Transverse colon (tissue), 4 donors: ENCODE results near the gene ATP1B4. TPM values are rescaled to one million over a fixed set of nuclear protein-coding genes. Genes with fewer than 3 reads are reported as not detected.
"Not testable (repeated sequence)": the region's sequence is repeated elsewhere in the genome, so short reads cannot be mapped to it uniquely, and the experiment has no call there.

ENCODE experiments used
- DNase-seq: peaks from one replicate; pipeline ENCODE4 v3.0.0-alpha.2; 2019
- H3K27ac ChIP-seq, 4 donors: fragments of 200-600 bp; sonication (generic); 2 replicates each; pipeline ENCODE4 v1.5.1; 2016 to 2018; ENCODE audit warnings: inconsistent platforms in 4 of 4
- H3K27me3 ChIP-seq: fragments of 200-600 bp; sonication (generic); 2 replicates; pipeline ENCODE4 v1.5.1; 2017; ENCODE audit warnings: inconsistent platforms
- H3K36me3 ChIP-seq, 4 donors: fragments of 200-600 bp; sonication (generic); 2 replicates each; pipeline ENCODE4 v1.5.1; 2017 to 2019; ENCODE audit warnings: inconsistent platforms in 4 of 4
- H3K4me1 ChIP-seq, 4 donors: fragments of 200-600 bp; sonication (generic); 2 replicates each; pipeline ENCODE4 v1.5.1; 2017 to 2020; ENCODE audit warnings: inconsistent platforms in 4 of 4
- H3K4me3 ChIP-seq, 4 donors: fragments of 200-600 bp; sonication (generic); 1 replicate in 1 of 4; 2 replicates in 3 of 4; pipeline versions ENCODE4 v1.5.1 to v1.6.1; 2017 to 2019; ENCODE audit warnings: inconsistent platforms in 4 of 4
- H3K9me3 ChIP-seq, 2 donors: fragments of 200-600 bp; sonication (generic); 2 replicates each; pipeline ENCODE4 v1.5.1; 2017 to 2019; ENCODE audit warnings: inconsistent platforms in 2 of 2
- EP300 ChIP-seq: sonication (generic); formaldehyde crosslinking; IDR thresholded peaks from one replicate; pipeline ENCODE4 v1.6.1; 2017; ENCODE audit warnings: antibody characterized with exemption, low read depth
- POLR2A ChIP-seq: fragments of 450-650 bp; IDR thresholded peaks from one replicate; pipeline ENCODE4 v1.6.1; 2016; ENCODE audit warnings: antibody characterized with exemption, mild to moderate bottlenecking, moderate library complexity
- POLR2AphosphoS5 ChIP-seq, 3 donors: sonication (generic); formaldehyde crosslinking; IDR thresholded peaks; one replicate each; pipeline ENCODE4 v1.6.1; 2016; ENCODE audit warnings: antibody characterized with exemption in 3 of 3
- WGBS, 2 donors: methylation state at CpG; one replicate each; pipeline ENCODE4 v1.1.5; 2018; ENCODE audit warnings: low coverage in 1 of 2; 5-methylcytosine and 5-hydroxymethylcytosine counted together
- in situ Hi-C, 4 donors: fragments of 200-750 bp; cut with MboI; loops; one replicate each; pipeline versions ENCODE4 v1.15.0 to v1.15.1; 2017; ENCODE audit warnings: low sequenced_read_pairs in 3 of 4, low pct_ligation_motif_present in 1 of 4, low pct_unique_long_range_greater_than_20kb in 1 of 4
- intact Hi-C: fragments of 100-400 bp; cut with DNase I; formaldehyde crosslinking; loops from one replicate; pipeline ENCODE4 v1.15.1; 2023; ENCODE audit warnings: low total_unique reads
- total RNA-seq, 4 donors: library from RNA; depleted of rRNA; stranded (reverse); fragments of >200 nt; gene quantifications; one replicate each; pipeline ENCODE4 v1.1.0, GENCODE V29; 2016
- TF ChIP-seq, protein P1 (sequence below), 5 experiments: fragments of 200-600 bp in 3 of 5; fragments of 450-650 bp in 2 of 5; sonication (generic) in 3 of 5; IDR thresholded peaks; 1 replicate in 2 of 5; 2 replicates in 3 of 5; pipeline ENCODE4 v1.5.1; 2016 to 2017; ENCODE audit warnings: antibody characterized with exemption in 5 of 5, inconsistent platforms in 3 of 5, mild to moderate bottlenecking in 2 of 5, moderate library complexity in 1 of 5

Gene ATP1B4
- total RNA-seq, 4 donors from 2014 or later = not detected

DNA sequence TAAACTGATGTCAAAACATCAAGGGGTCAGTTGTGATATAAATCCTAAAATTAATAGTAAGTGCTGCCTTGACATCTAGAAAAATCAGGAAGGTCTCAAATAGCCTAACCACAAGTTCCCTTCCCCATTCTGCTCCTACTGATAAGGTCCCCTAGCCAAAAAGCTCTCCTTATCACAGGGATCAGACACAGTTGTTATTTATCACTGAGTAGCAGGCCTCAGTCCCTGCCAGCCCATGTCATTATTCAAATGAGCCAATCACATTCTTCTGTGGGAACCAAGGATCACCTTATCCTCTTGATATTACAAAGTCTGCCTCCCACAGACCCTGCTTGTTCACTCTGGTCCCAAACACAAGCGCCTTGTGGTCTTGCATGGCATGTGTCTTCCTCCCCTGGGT is 27.3 kb upstream of the ATP1B4 start:
- H3K9me3 ChIP-seq = no peaks in the 10 kb centered on the region
- H3K27ac ChIP-seq = no peak overlapping the region
- no peaks in the 10 kb centered on the region for H3K4me1 ChIP-seq
- no peak for DNase-seq
- no peaks in the 10 kb centered on the region for H3K36me3 ChIP-seq
- 67% methylated on average over 1 of the region's 1 CpG; no CpG with 5 or more reads in 1 of the 2 donors for WGBS, 2 donors
- intact Hi-C loops (no loop called here), in situ Hi-C loops (no loop called here)
- TF ChIP-seq, protein P1, sequence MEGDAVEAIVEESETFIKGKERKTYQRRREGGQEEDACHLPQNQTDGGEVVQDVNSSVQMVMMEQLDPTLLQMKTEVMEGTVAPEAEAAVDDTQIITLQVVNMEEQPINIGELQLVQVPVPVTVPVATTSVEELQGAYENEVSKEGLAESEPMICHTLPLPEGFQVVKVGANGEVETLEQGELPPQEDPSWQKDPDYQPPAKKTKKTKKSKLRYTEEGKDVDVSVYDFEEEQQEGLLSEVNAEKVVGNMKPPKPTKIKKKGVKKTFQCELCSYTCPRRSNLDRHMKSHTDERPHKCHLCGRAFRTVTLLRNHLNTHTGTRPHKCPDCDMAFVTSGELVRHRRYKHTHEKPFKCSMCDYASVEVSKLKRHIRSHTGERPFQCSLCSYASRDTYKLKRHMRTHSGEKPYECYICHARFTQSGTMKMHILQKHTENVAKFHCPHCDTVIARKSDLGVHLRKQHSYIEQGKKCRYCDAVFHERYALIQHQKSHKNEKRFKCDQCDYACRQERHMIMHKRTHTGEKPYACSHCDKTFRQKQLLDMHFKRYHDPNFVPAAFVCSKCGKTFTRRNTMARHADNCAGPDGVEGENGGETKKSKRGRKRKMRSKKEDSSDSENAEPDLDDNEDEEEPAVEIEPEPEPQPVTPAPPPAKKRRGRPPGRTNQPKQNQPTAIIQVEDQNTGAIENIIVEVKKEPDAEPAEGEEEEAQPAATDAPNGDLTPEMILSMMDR (IDR thresholded peaks at IDR 0.05) = no peak
- TF ChIP-seq POLR2AphosphoS5 (IDR thresholded peaks at IDR 0.05) = no peak
- TF ChIP-seq POLR2A = no peak
- TF ChIP-seq EP300 = no peak
- H3K27me3 ChIP-seq = no peaks in the 10 kb centered on the region
- H3K4me3 ChIP-seq = no peak overlapping the region

DNA sequence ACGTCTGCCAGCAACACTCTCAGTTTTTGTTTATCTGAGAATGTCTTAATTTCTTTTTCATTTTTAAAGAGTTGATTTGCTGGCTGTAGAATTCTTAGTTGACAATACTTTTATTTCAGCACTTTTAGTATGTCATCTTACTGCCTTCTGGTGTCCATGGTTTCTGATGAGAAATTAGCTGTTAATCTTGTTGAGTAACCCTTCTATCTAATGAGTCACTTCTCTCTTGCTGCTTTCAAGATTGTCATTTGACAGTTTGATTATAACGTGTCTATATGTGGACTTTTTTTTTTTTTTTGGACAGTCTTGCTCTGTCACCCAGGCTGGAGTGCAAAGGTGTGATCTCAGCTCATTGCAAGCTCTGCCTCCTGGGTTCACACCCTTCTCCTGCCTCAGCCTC is 26.6 kb upstream of the ATP1B4 start:
- in situ Hi-C loops (no loop called here), intact Hi-C loops (no loop called here)
- H3K4me3 ChIP-seq = no peak overlapping the region
- H3K36me3 ChIP-seq = no peaks in the 10 kb centered on the region
- no peaks in the 10 kb centered on the region for H3K4me1 ChIP-seq
- H3K27me3 ChIP-seq = no peaks in the 10 kb centered on the region
- DNase-seq = no peak
- TF ChIP-seq EP300 (no peak), POLR2AphosphoS5 (IDR thresholded peaks at IDR 0.05) (no peak), POLR2A (no peak)
- TF ChIP-seq, protein P1 (IDR thresholded peaks at IDR 0.05) = no peak
- no peaks in the 10 kb centered on the region for H3K9me3 ChIP-seq
- WGBS, 2 donors = 49% methylated on average over 2 of the region's 2 CpGs; no CpG with 5 or more reads in 1 of the 2 donors
- H3K27ac ChIP-seq = no peak overlapping the region

- H3K4me1 ChIP-seq = no peaks in the 10 kb centered on the region
- H3K27me3 ChIP-seq = no peaks in the 10 kb centered on the region
- in situ Hi-C loops (no loop called here), intact Hi-C loops (no loop called here)
- no peak overlapping the region for H3K27ac ChIP-seq
- TF ChIP-seq, protein P1 (IDR thresholded peaks at IDR 0.05) = no peak
- no peaks in the 10 kb centered on the region for H3K36me3 ChIP-seq
- no peak for DNase-seq
- no peak overlapping the region for H3K4me3 ChIP-seq
- H3K9me3 ChIP-seq = no peaks in the 10 kb centered on the region
Measured at GRCh38 chrX:120336899-120337298, 25.0 kb upstream of the ATP1B4 start.

- H3K27me3 ChIP-seq, H3K4me3 ChIP-seq, H3K27ac ChIP-seq, intact Hi-C loops, H3K36me3 ChIP-seq, H3K9me3 ChIP-seq, in situ Hi-C loops, DNase-seq, H3K4me1 ChIP-seq: not testable (repeated sequence)
- WGBS, 2 donors = 85% methylated on average over 11 of the region's 11 CpGs; no CpG with 5 or more reads in 1 of the 2 donors
Measured at GRCh38 chrX:120344566-120344965, 17.3 kb upstream of the ATP1B4 start.

DNA sequence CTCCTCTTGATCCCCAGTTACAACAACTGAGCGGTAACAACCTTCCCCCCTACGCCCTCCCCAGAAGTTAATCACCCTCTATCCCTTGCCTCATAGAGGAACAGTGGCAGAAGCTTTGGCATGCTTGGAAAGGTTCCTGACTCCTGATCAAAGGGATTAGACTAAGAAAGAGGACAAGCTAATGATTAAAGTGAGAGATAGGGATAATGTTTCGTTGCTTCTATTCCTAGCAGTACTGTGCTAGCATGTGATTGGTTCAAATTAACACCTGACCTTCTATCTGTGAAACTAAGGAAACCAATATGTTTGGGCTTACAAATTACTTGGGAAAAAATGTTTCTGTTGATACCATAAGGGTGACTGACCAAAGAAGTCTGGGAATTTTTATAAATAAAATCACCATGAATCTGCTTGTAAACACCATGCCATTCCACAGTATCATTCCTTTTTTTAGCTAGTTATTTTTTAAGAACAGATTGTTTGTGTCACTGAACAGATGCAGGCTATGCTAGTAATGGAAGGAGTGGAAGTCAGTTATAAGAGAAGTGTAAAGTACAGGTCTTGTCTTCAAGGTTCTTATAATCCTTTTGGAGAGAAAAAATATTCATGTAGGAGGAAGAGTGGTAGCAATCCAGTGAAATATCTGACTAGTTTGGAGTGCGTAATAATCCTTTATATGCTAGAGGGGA is 11.3 kb upstream of the ATP1B4 start:
- whole genome bisulfite sequencing, 2 donors = 69 to 73% methylated on average over 3 to 4 of the region's 4 CpGs
- no peak for DNase-seq
- Histone ChIP-seq H3K36me3 (no peaks in the 10 kb centered on the region), H3K4me1 (no peaks in the 10 kb centered on the region), H3K9me3 (no peaks in the 10 kb centered on the region), H3K27me3 (no peaks in the 10 kb centered on the region), H3K4me3 (no peak overlapping the region), H3K27ac (no peak overlapping the region)
- in situ Hi-C loops (no loop called here), intact Hi-C loops (no loop called here)
- TF ChIP-seq POLR2AphosphoS5 (IDR thresholded peaks at IDR 0.05) (no peak), POLR2A (no peak), EP300 (no peak)
- TF ChIP-seq, protein P1 (IDR thresholded peaks at IDR 0.05) = no peak
